Bronchial epithelial cell (primary cell): ENCODE results near the gene ANKH. TPM values are rescaled to one million over a fixed set of nuclear protein-coding genes. Genes with fewer than 3 reads are reported as not detected.

ENCODE experiments used
- DNase-seq: peaks from one replicate; pipeline ENCODE4 v3.0.0-alpha.2; 2010; ENCODE audit warnings: low read depth
- FAIRE-seq: peaks from 2 replicates; lab custom pipeline; 2011; peaks lifted over from hg19 to GRCh38; lab: Jason Lieb, UNC
- H3K27me3 ChIP-seq: 2 replicates; pipeline ENCODE4 v1.5.1; 2011; ENCODE audit warnings: low read length; ENCODE audit not compliant: control insufficient read depth, insufficient read depth
- H3K36me3 ChIP-seq: 2 replicates; pipeline ENCODE4 v1.5.1; 2011; ENCODE audit warnings: low read length; ENCODE audit not compliant: control insufficient read depth, insufficient read depth
- H3K4me3 ChIP-seq: 2 replicates; pipeline ENCODE4 v1.5.1; 2011; ENCODE audit warnings: mild to moderate bottlenecking, low read depth, low read length, control low read depth
- total RNA-seq: library from RNA; depleted of rRNA; stranded (reverse); fragments of >200 nt; gene quantifications from 2 replicates; pipeline ENCODE4 v1.2.1, GENCODE V29; 2014
- TF ChIP-seq, protein P1 (sequence below): IDR thresholded peaks from 2 replicates; pipeline ENCODE4 v1.5.1; 2011; ENCODE audit warnings: mild to moderate bottlenecking, moderate library complexity, low read length, control low read depth, inconsistent platforms; ENCODE audit not compliant: insufficient read depth, severe bottlenecking

Gene ANKH
- total RNA-seq, 1 donor from 2014 or later = 12.9 TPM

DNA sequence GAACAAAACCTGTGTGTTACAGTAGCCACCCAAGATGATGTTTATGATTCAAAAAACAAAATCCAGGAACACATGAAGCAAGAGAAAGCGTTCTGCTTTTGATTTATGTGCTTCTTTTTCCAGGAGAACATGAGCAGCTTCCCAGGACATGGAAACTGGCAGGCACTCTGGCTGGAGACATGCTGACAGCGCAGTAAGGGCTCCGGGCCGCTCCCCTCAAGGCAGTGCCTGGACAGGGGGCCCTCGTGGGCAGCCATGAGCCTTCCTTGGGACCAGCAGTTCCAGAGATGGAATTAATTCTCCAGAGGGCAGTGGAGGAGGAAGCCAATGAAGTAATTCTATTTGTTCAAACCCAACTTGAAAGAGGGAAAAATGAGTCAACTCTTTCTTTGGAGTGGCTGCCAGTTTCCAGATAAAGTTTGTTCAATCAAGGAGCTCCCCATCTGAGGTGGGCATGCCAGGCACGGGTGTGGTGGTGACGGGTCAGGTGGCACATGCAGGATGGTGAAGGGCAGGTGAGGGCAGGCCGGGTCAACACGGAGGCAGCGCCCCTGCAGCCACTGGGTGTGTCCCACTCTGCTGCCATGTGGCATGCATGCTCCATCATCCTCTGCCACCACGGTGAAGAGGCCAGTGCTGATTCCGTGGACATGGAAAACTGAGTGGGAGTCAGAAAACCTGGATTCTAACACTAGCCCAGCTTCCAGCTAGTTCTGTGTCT lies 123.2 kb downstream of the ANKH start:
- TF ChIP-seq, protein P1, sequence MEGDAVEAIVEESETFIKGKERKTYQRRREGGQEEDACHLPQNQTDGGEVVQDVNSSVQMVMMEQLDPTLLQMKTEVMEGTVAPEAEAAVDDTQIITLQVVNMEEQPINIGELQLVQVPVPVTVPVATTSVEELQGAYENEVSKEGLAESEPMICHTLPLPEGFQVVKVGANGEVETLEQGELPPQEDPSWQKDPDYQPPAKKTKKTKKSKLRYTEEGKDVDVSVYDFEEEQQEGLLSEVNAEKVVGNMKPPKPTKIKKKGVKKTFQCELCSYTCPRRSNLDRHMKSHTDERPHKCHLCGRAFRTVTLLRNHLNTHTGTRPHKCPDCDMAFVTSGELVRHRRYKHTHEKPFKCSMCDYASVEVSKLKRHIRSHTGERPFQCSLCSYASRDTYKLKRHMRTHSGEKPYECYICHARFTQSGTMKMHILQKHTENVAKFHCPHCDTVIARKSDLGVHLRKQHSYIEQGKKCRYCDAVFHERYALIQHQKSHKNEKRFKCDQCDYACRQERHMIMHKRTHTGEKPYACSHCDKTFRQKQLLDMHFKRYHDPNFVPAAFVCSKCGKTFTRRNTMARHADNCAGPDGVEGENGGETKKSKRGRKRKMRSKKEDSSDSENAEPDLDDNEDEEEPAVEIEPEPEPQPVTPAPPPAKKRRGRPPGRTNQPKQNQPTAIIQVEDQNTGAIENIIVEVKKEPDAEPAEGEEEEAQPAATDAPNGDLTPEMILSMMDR = no peak
- Histone ChIP-seq H3K27me3 (no peaks in the 10 kb centered on the region), H3K4me3 (no peak overlapping the region), H3K36me3 (peaks cover 1% of the 10 kb centered on the region)
- DNase-seq = no peak
- no peak for FAIRE-seq

DNA sequence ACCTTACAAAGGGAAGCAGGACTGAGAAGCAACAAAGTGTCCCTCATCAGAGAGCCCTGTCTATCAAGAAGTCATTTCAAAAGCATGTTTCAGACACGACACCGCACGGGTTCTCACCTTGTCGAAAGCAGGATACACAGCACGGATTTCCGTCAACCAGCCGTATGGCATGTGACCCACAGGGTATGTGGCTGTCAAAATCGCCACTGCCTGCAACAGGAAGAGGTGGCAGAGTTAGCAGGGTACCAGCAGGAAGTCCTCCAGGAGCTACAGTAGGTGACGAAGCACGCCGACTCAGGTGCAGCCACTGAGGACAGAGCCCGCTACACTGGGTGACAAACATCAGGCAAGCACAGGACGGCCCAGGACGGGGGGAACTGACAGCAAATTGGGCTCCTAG lies 125.8 kb downstream of the ANKH start:
- TF ChIP-seq, protein P1 = no peak
- peaks cover 4% of the 10 kb centered on the region for H3K36me3 ChIP-seq
- FAIRE-seq (no peak), DNase-seq (no peak)
- no peaks in the 10 kb centered on the region for H3K27me3 ChIP-seq
- H3K4me3 ChIP-seq = no peak overlapping the region

DNA sequence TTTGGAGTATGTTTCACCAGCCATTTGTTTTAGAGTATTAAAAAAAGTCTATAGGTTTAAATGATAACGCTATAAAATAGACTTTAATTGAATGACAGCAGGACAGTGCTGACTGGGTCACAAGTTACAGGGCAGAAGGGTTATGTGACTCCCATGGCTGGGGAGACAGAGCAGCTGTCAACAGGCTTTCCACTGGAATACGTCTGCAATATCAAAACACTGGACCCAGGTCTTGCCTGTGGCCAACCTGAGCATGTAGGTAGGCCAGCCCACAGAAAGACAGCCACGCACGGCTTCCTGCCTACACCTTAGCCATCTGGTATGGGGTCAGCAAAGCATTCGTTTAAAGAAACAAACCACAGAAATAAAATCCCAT lies 126.4 kb downstream of the ANKH start:
- Histone ChIP-seq H3K4me3 (no peak overlapping the region), H3K27me3 (no peaks in the 10 kb centered on the region), H3K36me3 (peaks cover 6% of the 10 kb centered on the region)
- no peak for FAIRE-seq
- TF ChIP-seq, protein P1 = no peak
- DNase-seq = no peak

DNA sequence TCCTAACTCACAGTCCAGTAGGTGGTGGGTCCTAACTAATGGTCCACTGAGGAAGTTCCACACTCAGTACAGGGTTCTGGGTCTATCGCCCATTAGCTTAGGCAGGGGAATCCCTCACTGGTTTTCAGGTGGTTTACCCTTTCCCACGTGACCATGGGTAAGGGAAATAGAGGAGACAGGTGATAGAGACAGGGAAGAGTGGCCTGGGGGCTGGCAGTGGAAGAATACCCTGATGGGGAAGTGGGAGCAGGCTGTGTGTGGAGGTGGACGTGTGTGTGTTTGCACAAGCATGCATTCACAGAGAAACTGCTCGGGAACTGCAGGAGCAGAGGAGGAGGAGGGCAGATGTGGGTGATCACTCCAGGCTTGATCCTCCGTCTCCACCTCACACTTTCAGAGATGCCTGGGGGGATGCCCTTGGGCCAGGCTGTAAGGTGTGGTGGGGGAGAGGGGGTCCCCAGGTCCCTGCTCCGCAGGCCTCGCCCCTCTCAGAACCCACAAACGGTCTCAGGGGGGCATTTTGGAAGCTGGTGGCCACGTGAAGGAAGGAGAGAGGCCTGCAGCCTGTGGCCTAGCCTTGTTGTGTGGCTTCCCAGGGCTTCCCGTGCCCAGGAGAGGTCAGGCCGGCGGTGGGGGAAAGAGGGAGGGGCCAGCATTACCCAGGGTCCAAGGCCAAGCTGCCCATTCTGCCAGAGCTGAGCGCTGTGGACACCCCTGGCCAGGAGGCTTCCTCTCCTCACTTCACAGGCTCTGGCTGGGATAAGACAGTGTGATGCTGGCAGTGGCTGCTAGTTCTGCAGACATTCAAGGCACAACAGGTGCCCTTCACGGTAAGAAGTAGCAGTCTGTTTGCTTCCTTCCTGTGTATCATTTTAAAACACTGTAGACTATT lies 127.0 kb downstream of the ANKH start:
- H3K4me3 ChIP-seq = no peak overlapping the region
- H3K36me3 ChIP-seq = peaks cover 6% of the 10 kb centered on the region
- TF ChIP-seq, protein P1 = no peak
- FAIRE-seq = no peak
- DNase-seq = no peak
- H3K27me3 ChIP-seq = no peaks in the 10 kb centered on the region

DNA sequence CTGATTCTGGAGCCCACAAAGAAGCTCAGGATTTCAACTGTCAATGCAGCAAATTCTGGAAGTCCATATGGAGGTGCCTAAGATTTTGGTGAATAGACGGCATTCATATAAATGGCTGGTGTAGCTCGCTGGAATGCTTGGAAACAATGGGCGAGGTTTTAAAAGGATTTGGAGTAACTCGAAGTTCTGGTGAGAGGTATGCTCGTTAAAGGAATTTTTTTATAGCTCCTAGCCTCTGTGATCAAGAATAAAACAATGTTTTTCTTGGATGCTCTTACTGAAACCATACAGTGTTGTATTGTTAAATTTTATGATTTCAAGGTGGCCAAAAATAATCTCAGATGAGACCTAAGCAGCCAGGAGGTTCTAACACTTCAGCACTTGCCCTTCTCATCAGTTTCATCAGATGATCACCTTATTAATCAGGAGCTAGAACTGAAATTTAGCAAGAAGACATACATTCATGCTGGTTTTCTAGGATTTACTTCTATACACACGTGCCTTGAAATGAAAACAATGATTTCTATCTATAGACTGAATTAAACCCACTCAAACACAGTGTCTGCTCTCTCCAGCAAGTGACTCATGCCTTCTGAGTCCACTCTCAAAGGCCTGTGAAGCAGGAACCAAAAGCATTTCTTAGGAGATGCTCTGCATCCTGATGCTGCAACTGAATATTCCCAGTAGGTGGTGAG lies 127.8 kb downstream of the ANKH start:
- peaks cover 6% of the 10 kb centered on the region for H3K36me3 ChIP-seq
- no peak overlapping the region for H3K4me3 ChIP-seq
- no peak for FAIRE-seq
- DNase-seq = no peak
- TF ChIP-seq, protein P1 = no peak
- no peaks in the 10 kb centered on the region for H3K27me3 ChIP-seq
